Endothelial cell of umbilical vein (primary cell): ENCODE results near the gene ABCB6.

ENCODE experiments used
- EZH2 ChIP-seq: IDR thresholded peaks from 2 replicates; pipeline ENCODE4 v1.6.1; 2012; ENCODE audit warnings: borderline replicate concordance, low read depth, mild to moderate bottlenecking, moderate library complexity, low read length, inconsistent platforms; ENCODE audit not compliant: severe bottlenecking
- POLR2A ChIP-seq: IDR thresholded peaks from 2 replicates; pipeline ENCODE4 v1.6.1; 2012; ENCODE audit warnings: low read depth, mild to moderate bottlenecking, control low read depth, low read length
- TF ChIP-seq, protein P1 (sequence below), 2 donors: IDR thresholded peaks; 1 replicate in 1 of 2; 2 replicates in 1 of 2; pipeline ENCODE4 v1.5.1; 2011; ENCODE audit warnings: low read length in 2 of 2, mild to moderate bottlenecking in 2 of 2, moderate library complexity in 2 of 2, control low read depth in 1 of 2, inconsistent platforms in 1 of 2, low read depth in 1 of 2; ENCODE audit not compliant: insufficient read depth in 1 of 2; ENCODE audit errors: extremely low read depth in 1 of 2

DNA sequence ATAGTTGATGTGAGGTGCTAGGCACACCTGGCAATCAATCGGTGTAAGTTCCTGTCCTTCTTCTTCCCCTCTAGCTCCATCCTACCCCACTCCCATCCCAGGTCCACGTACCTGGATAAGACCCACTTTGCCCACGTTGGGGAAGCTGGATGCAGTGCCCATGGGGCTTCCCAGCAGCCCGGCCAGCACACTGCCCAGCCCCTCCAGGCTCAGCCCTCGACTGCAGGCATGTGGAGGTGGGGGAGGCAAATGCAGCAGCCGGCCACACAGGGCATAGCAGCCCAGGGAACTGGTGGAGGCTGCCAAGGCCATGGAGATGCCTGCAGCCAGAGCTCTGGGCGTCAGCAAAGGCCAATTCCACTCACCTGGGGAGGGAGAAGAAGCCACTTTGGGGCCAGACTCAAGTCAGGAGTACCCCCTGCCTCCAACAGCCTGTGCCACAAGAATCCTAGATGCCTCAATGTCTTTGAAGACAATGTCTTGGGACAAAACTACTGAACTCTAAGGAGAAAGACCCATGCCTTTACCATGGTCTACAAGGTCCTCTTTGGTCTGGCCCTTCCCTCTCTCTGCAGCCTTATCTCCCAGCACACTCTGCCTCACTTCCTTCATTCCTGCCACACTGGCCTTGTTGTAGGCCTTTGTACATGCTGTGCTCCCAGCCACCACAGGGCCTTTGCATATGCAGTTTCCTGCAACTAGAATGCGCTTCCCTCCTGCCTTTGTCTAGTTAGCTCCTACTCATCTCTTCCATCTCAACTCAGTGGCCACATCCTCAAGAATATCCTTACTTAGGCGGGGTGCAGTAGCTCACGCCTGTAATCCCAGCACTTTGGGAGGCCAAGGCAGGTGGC is 53.5 kb downstream of the ABCB6 start:
- TF ChIP-seq, protein P1, sequence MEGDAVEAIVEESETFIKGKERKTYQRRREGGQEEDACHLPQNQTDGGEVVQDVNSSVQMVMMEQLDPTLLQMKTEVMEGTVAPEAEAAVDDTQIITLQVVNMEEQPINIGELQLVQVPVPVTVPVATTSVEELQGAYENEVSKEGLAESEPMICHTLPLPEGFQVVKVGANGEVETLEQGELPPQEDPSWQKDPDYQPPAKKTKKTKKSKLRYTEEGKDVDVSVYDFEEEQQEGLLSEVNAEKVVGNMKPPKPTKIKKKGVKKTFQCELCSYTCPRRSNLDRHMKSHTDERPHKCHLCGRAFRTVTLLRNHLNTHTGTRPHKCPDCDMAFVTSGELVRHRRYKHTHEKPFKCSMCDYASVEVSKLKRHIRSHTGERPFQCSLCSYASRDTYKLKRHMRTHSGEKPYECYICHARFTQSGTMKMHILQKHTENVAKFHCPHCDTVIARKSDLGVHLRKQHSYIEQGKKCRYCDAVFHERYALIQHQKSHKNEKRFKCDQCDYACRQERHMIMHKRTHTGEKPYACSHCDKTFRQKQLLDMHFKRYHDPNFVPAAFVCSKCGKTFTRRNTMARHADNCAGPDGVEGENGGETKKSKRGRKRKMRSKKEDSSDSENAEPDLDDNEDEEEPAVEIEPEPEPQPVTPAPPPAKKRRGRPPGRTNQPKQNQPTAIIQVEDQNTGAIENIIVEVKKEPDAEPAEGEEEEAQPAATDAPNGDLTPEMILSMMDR (IDR thresholded peaks at IDR 0.05; ENCODE audit: extremely low read depth in 1 of 2, insufficient read depth in 1 of 2, low read depth in 1 of 2, low read length in 2 of 2): no peak
- TF ChIP-seq POLR2A (no peak), EZH2 (no peak)
